Measurements from ENCODE around the gene SPATA46. TPM values are rescaled to one million over a fixed set of nuclear protein-coding genes. Genes with fewer than 3 reads are reported as not detected.
A peak's percentile ranks its signal among the peaks of the same experiment; 100 is the strongest.

The SPATA46 gene
- total and polyA plus RNA-seq, 2 experiments from 2014 or later, result not detected

GRCh38 chr1:162384601-162385279 is 8.1 kb upstream of the SPATA46 start (continued):
- TF ChIP-seq, protein P1, sequence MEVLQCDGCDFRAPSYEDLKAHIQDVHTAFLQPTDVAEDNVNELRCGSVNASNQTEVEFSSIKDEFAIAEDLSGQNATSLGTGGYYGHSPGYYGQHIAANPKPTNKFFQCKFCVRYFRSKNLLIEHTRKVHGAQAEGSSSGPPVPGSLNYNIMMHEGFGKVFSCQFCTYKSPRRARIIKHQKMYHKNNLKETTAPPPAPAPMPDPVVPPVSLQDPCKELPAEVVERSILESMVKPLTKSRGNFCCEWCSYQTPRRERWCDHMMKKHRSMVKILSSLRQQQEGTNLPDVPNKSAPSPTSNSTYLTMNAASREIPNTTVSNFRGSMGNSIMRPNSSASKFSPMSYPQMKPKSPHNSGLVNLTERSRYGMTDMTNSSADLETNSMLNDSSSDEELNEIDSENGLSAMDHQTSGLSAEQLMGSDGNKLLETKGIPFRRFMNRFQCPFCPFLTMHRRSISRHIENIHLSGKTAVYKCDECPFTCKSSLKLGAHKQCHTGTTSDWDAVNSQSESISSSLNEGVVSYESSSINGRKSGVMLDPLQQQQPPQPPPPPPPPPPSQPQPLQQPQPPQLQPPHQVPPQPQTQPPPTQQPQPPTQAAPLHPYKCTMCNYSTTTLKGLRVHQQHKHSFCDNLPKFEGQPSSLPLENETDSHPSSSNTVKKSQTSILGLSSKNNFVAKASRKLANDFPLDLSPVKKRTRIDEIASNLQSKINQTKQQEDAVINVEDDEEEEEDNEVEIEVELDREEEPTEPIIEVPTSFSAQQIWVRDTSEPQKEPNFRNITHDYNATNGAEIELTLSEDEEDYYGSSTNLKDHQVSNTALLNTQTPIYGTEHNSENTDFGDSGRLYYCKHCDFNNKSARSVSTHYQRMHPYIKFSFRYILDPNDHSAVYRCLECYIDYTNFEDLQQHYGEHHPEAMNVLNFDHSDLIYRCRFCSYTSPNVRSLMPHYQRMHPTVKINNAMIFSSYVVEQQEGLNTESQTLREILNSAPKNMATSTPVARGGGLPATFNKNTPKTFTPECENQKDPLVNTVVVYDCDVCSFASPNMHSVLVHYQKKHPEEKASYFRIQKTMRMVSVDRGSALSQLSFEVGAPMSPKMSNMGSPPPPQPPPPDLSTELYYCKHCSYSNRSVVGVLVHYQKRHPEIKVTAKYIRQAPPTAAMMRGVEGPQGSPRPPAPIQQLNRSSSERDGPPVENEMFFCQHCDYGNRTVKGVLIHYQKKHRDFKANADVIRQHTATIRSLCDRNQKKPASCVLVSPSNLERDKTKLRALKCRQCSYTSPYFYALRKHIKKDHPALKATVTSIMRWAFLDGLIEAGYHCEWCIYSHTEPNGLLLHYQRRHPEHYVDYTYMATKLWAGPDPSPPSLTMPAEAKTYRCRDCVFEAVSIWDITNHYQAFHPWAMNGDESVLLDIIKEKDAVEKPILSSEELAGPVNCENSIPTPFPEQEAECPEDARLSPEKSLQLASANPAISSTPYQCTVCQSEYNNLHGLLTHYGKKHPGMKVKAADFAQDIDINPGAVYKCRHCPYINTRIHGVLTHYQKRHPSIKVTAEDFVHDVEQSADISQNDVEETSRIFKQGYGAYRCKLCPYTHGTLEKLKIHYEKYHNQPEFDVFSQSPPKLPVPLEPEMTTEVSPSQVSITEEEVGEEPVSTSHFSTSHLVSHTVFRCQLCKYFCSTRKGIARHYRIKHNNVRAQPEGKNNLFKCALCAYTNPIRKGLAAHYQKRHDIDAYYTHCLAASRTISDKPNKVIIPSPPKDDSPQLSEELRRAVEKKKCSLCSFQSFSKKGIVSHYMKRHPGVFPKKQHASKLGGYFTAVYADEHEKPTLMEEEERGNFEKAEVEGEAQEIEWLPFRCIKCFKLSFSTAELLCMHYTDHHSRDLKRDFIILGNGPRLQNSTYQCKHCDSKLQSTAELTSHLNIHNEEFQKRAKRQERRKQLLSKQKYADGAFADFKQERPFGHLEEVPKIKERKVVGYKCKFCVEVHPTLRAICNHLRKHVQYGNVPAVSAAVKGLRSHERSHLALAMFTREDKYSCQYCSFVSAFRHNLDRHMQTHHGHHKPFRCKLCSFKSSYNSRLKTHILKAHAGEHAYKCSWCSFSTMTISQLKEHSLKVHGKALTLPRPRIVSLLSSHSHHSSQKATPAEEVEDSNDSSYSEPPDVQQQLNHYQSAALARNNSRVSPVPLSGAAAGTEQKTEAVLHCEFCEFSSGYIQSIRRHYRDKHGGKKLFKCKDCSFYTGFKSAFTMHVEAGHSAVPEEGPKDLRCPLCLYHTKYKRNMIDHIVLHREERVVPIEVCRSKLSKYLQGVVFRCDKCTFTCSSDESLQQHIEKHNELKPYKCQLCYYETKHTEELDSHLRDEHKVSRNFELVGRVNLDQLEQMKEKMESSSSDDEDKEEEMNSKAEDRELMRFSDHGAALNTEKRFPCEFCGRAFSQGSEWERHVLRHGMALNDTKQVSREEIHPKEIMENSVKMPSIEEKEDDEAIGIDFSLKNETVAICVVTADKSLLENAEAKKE (CRISPR knock-in tag; IDR thresholded peaks at IDR 0.05), result no peak
- TF ChIP-seq EZH2 (IDR thresholded peaks at IDR 0.05; ENCODE audit: low read depth, unreplicated experiment), result no peak
- TF ChIP-seq CREB1 (CRISPR knock-in tag; IDR thresholded peaks at IDR 0.05; ENCODE audit: low read depth), result no peak
- no peak for TF ChIP-seq EZH2phosphoT487 (IDR thresholded peaks at IDR 0.05; ENCODE audit: unreplicated experiment)
- no peak for TF ChIP-seq ZNF331 (CRISPR knock-in tag; IDR thresholded peaks at IDR 0.05; ENCODE audit: low read depth)

DNA sequence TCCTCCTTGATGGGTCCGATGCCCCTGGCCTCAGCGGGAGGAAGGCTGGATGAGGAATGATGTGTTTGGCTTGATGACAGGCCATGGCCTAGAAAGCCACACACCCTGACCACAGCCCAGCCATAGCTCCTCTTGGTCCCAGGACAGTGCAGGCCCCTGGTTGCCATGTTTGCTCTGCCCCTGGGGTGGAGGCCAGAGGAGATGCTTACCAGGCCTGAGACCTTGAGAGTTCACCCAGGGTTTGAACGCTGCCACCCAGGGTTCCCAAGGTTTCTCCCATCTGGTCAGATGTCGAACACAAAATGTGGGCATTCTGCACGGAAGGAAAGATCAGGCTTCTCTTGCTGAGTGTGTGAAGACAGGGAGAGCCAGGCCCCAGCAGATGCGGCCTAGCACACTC is 7.5 kb upstream of the SPATA46 start:
- H3K4me3 Mint-ChIP-seq, result no peak overlapping the region
- Histone ChIP-seq H3F3A (replicated peaks; ENCODE audit: low read depth) (no peaks in the 10 kb centered on the region), H3K9me2 (ENCODE audit: insufficient read depth) (no peaks in the 10 kb centered on the region), H4K20me1 (replicated peaks; ENCODE audit: insufficient read depth) (no peaks in the 10 kb centered on the region), H3K4me3 (no peak overlapping the region), H3K27me3 (ENCODE audit: insufficient read depth) (no peaks in the 10 kb centered on the region), H3K27ac (ENCODE audit: low read depth) (no peak overlapping the region), H3K36me3 (ENCODE audit: insufficient read depth) (no peaks in the 10 kb centered on the region), H2AFZ (no peak overlapping the region), H3K4me2 (no peak overlapping the region), H3K4me1 (ENCODE audit: insufficient read depth) (no peaks in the 10 kb centered on the region), H3K79me2 (replicated peaks; ENCODE audit: insufficient read depth) (no peaks in the 10 kb centered on the region)
- peaks cover 25% of the 10 kb centered on the region for H3K27me3 Mint-ChIP-seq (ENCODE audit: insufficient read depth, low read depth, poor library complexity)
- ATAC-seq (no peak), DNase-seq (ENCODE audit: low spot score) (no peak)
- H3K9me3 Mint-ChIP-seq, result no peaks in the 10 kb centered on the region
- peaks cover 18% of the 10 kb centered on the region for H3K4me1 Mint-ChIP-seq
- peak overlapping the region; percentile 79 for H3K27ac Mint-ChIP-seq
- peaks cover 26% of the 10 kb centered on the region for H3K36me3 Mint-ChIP-seq (ENCODE audit: low read depth)
- TF ChIP-seq NANOG (IDR thresholded peaks at IDR 0.05; ENCODE audit: borderline replicate concordance), result no peak
- no peak for TF ChIP-seq STAT1 (IDR thresholded peaks at IDR 0.05; ENCODE audit: unreplicated experiment)
- no peak for TF ChIP-seq CREB1 (CRISPR knock-in tag; IDR thresholded peaks at IDR 0.05; ENCODE audit: low read depth)
- TF ChIP-seq JUNB (IDR thresholded peaks at IDR 0.05; ENCODE audit: unreplicated experiment), result no peak
- TF ChIP-seq ZNF114 (CRISPR knock-in tag; IDR thresholded peaks at IDR 0.05), result no peak
- TF ChIP-seq EZH2 (IDR thresholded peaks at IDR 0.05; ENCODE audit: low read depth, unreplicated experiment), result no peak
- TF ChIP-seq, protein P2, sequence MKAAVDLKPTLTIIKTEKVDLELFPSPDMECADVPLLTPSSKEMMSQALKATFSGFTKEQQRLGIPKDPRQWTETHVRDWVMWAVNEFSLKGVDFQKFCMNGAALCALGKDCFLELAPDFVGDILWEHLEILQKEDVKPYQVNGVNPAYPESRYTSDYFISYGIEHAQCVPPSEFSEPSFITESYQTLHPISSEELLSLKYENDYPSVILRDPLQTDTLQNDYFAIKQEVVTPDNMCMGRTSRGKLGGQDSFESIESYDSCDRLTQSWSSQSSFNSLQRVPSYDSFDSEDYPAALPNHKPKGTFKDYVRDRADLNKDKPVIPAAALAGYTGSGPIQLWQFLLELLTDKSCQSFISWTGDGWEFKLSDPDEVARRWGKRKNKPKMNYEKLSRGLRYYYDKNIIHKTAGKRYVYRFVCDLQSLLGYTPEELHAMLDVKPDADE (IDR thresholded peaks at IDR 0.05), result no peak
- TF ChIP-seq, protein P3, sequence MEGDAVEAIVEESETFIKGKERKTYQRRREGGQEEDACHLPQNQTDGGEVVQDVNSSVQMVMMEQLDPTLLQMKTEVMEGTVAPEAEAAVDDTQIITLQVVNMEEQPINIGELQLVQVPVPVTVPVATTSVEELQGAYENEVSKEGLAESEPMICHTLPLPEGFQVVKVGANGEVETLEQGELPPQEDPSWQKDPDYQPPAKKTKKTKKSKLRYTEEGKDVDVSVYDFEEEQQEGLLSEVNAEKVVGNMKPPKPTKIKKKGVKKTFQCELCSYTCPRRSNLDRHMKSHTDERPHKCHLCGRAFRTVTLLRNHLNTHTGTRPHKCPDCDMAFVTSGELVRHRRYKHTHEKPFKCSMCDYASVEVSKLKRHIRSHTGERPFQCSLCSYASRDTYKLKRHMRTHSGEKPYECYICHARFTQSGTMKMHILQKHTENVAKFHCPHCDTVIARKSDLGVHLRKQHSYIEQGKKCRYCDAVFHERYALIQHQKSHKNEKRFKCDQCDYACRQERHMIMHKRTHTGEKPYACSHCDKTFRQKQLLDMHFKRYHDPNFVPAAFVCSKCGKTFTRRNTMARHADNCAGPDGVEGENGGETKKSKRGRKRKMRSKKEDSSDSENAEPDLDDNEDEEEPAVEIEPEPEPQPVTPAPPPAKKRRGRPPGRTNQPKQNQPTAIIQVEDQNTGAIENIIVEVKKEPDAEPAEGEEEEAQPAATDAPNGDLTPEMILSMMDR (conservative IDR thresholded peaks at IDR 0.05; ENCODE audit: low read depth in 2 of 2), result no peak
- no peak for TF ChIP-seq ZNF331 (CRISPR knock-in tag; IDR thresholded peaks at IDR 0.05; ENCODE audit: low read depth)
- no peak for TF ChIP-seq POLR2AphosphoS5 (IDR thresholded peaks at IDR 0.05; ENCODE audit: low read depth)
